GM23338 (cell line): ENCODE data around the gene UBALD1. TPM values are rescaled to one million over a fixed set of nuclear protein-coding genes. Genes with fewer than 3 reads are reported as not detected.
A peak's percentile ranks its signal among the peaks of the same experiment; 100 is the strongest.

Experiments
- ATAC-seq: fragments of 200-7000 bp; cut with Tn5 transposase; 3 replicates; pipeline ENCODE4 v1.9.1; 2020
- DNase-seq: peaks from one replicate; pipeline ENCODE4 v3.0.0-alpha.2; 2015; ENCODE audit warnings: low spot score
- H2AFZ ChIP-seq: fragments of 200-600 bp; sonication (generic); 2 replicates; pipeline ENCODE4 v1.8.0; 2016; ENCODE audit warnings: antibody characterized with exemption, mild to moderate bottlenecking, moderate library complexity
- H3F3A ChIP-seq: fragments of 200-600 bp; sonication (generic); replicated peaks from 2 replicates; pipeline ENCODE4 v1.8.0; 2017; ENCODE audit warnings: antibody characterized with exemption, mixed run types, low read depth
- H3K27ac ChIP-seq: fragments of 200-600 bp; sonication (generic); 2 replicates; pipeline ENCODE4 v1.6.1; 2016; ENCODE audit warnings: low read depth
- H3K27me3 ChIP-seq: fragments of 200-600 bp; sonication (generic); 2 replicates; pipeline ENCODE4 v1.8.0; 2016; ENCODE audit warnings: mild to moderate bottlenecking, mixed run types, moderate library complexity; ENCODE audit not compliant: insufficient read depth
- H3K36me3 ChIP-seq: fragments of 200-600 bp; sonication (generic); 2 replicates; pipeline ENCODE4 v1.8.0; 2016; ENCODE audit warnings: mild to moderate bottlenecking; ENCODE audit not compliant: insufficient read depth
- H3K4me1 ChIP-seq: fragments of 200-600 bp; sonication (generic); 2 replicates; pipeline ENCODE4 v1.8.0; 2016; ENCODE audit warnings: mild to moderate bottlenecking, moderate library complexity; ENCODE audit not compliant: insufficient read depth
- H3K4me2 ChIP-seq: fragments of 200-600 bp; sonication (generic); 2 replicates; pipeline ENCODE4 v1.7.1; 2017; ENCODE audit warnings: mixed run types
- H3K4me3 ChIP-seq: fragments of 200-600 bp; sonication (generic); 2 replicates; pipeline ENCODE4 v1.6.1; 2016; ENCODE audit warnings: mixed run types
- H3K79me2 ChIP-seq: fragments of 200-600 bp; sonication (generic); replicated peaks from 2 replicates; pipeline ENCODE4 v1.8.0; 2017; ENCODE audit warnings: mild to moderate bottlenecking; ENCODE audit not compliant: insufficient read depth
- H3K9me2 ChIP-seq: fragments of 200-600 bp; sonication (generic); 2 replicates; pipeline ENCODE4 v1.8.0; 2017; ENCODE audit not compliant: insufficient read depth
- H4K20me1 ChIP-seq: fragments of 200-600 bp; sonication (generic); replicated peaks from 2 replicates; pipeline ENCODE4 v1.8.0; 2017; ENCODE audit warnings: mild to moderate bottlenecking; ENCODE audit not compliant: insufficient read depth
- H3K27ac Mint-ChIP-seq: 2 replicates; pipeline ENCODE4 v1.8.0; 2020; ENCODE audit warnings: inconsistent platforms, mild to moderate bottlenecking, moderate library complexity, mixed read lengths
- H3K27me3 Mint-ChIP-seq: 3 replicates; pipeline ENCODE4 v1.8.0; 2022; ENCODE audit warnings: low read depth, mild to moderate bottlenecking, moderate library complexity, mixed read lengths, inconsistent platforms; ENCODE audit not compliant: insufficient read depth, poor library complexity
- H3K36me3 Mint-ChIP-seq: 3 replicates; pipeline ENCODE4 v1.8.0; 2021; ENCODE audit warnings: low read depth, mild to moderate bottlenecking, inconsistent platforms, moderate library complexity, mixed read lengths
- H3K4me1 Mint-ChIP-seq: 3 replicates; pipeline ENCODE4 v1.8.0; 2020; ENCODE audit warnings: mild to moderate bottlenecking, inconsistent platforms, mixed read lengths
- H3K4me3 Mint-ChIP-seq: 3 replicates; pipeline ENCODE4 v1.8.0; 2021; ENCODE audit warnings: moderate library complexity, mild to moderate bottlenecking, inconsistent platforms, mixed read lengths
- H3K9me3 Mint-ChIP-seq: 3 replicates; pipeline ENCODE4 v1.8.0; 2020; ENCODE audit warnings: moderate library complexity, mild to moderate bottlenecking, inconsistent platforms, mixed read lengths
- CREB1 ChIP-seq: fragments of 250-450 bp; sonication (Bioruptor Pico); IDR thresholded peaks from 2 replicates; pipeline ENCODE4 v1.5.0; 2020; ENCODE audit warnings: low read depth, mild to moderate bottlenecking, moderate library complexity
- CTCF ChIP-seq, 2 experiments: fragments of 200-600 bp in 1 of 2; sonication (generic) in 1 of 2; conservative IDR thresholded peaks; 2 replicates each; pipeline versions ENCODE4 v1.5.1 to v1.6.1; 2016 to 2017; ENCODE audit warnings: antibody characterized with exemption in 2 of 2, low read depth in 2 of 2, mild to moderate bottlenecking in 2 of 2, moderate library complexity in 1 of 2
- ETS1 ChIP-seq: IDR thresholded peaks from 2 replicates; pipeline ENCODE4 v1.6.1; 2016; ENCODE audit warnings: antibody characterized with exemption
- EZH2 ChIP-seq: fragments of 200-600 bp; sonication (generic); IDR thresholded peaks from one replicate; pipeline ENCODE4 v1.8.0; 2017; ENCODE audit warnings: antibody characterized with exemption, mild to moderate bottlenecking, low read depth; ENCODE audit not compliant: unreplicated experiment
- EZH2phosphoT487 ChIP-seq: fragments of 200-600 bp; sonication (generic); IDR thresholded peaks from one replicate; pipeline ENCODE4 v1.8.1; 2018; ENCODE audit warnings: antibody characterized with exemption; ENCODE audit not compliant: unreplicated experiment
- JUNB ChIP-seq: IDR thresholded peaks from one replicate; pipeline ENCODE4 v1.6.1; 2016; ENCODE audit warnings: antibody characterized with exemption; ENCODE audit not compliant: unreplicated experiment
- NANOG ChIP-seq: IDR thresholded peaks from 2 replicates; pipeline ENCODE4 v1.6.1; 2016; ENCODE audit warnings: antibody characterized with exemption, borderline replicate concordance
- POLR2AphosphoS5 ChIP-seq: IDR thresholded peaks from 2 replicates; pipeline ENCODE4 v1.6.1; 2016; ENCODE audit warnings: antibody characterized with exemption, low read depth
- REST ChIP-seq: IDR thresholded peaks from one replicate; pipeline ENCODE4 v1.6.1; 2018; ENCODE audit warnings: antibody characterized with exemption; ENCODE audit not compliant: unreplicated experiment
- STAT1 ChIP-seq: IDR thresholded peaks from one replicate; pipeline ENCODE4 v1.6.1; 2016; ENCODE audit warnings: antibody characterized with exemption; ENCODE audit not compliant: unreplicated experiment
- ZNF114 ChIP-seq: fragments of 250-450 bp; sonication (Bioruptor Pico); IDR thresholded peaks from 2 replicates; pipeline ENCODE4 v1.5.0; 2020; ENCODE audit warnings: mild to moderate bottlenecking, moderate library complexity
- ZNF331 ChIP-seq: fragments of 250-450 bp; sonication (Bioruptor Pico); IDR thresholded peaks from 2 replicates; pipeline ENCODE4 v1.5.0; 2020; ENCODE audit warnings: low read depth, mild to moderate bottlenecking, moderate library complexity
- ZNF462 ChIP-seq: fragments of 250-450 bp; sonication (Bioruptor Pico); IDR thresholded peaks from 2 replicates; pipeline ENCODE4 v1.5.0; 2020; ENCODE audit warnings: mild to moderate bottlenecking, moderate library complexity
- polyA plus RNA-seq: library from polyadenylated mRNA; unstranded; fragments of >200 nt; fragmentation: Nextera tagmentation; extraction: Ambion mirVana; gene quantifications from 2 replicates; pipeline ENCODE4 v1.2.1, GENCODE V29; 2016
- total RNA-seq: library from RNA; depleted of rRNA; stranded (reverse); fragments of >200 nt; shearing (Covaris generic); gene quantifications from 2 replicates; pipeline ENCODE4 v1.2.3, GENCODE V29; 2014

Gene UBALD1
- total and polyA plus RNA-seq, 2 experiments from 2014 or later = 20.7 to 32.8 TPM

GRCh38 chr16:4591706-4592470, 22.8 kb downstream of the UBALD1 start:
- peaks cover 16% of the 10 kb centered on the region for H3K4me1 Mint-ChIP-seq
- H3K4me2 ChIP-seq = no peak overlapping the region
- H3K36me3 Mint-ChIP-seq = peaks cover 15% of the 10 kb centered on the region; the same call in 2 of the 3 replicates
- H3K36me3 ChIP-seq = no peaks in the 10 kb centered on the region
- H4K20me1 ChIP-seq = no peaks in the 10 kb centered on the region
- H3K27ac Mint-ChIP-seq = no peak overlapping the region
- H2AFZ ChIP-seq = no peak overlapping the region
- ATAC-seq (peak; percentile 45), DNase-seq (no peak)
- TF ChIP-seq REST (no peak), CREB1 (CRISPR knock-in tag) (no peak), ZNF114 (CRISPR knock-in tag) (no peak), ETS1 (no peak), STAT1 (no peak), ZNF331 (no peak), EZH2phosphoT487 (no peak), EZH2 (no peak), CTCF (conservative IDR thresholded peaks at IDR 0.05; ENCODE audit: low read depth in 2 of 2) (no peak), ZNF462 (no peak), JUNB (no peak), POLR2AphosphoS5 (no peak), NANOG (no peak)
- no peaks in the 10 kb centered on the region for H3K9me2 ChIP-seq
- no peaks in the 10 kb centered on the region for H3K27me3 ChIP-seq
- H3K4me1 ChIP-seq = peaks cover 9% of the 10 kb centered on the region
- H3K79me2 ChIP-seq = no peaks in the 10 kb centered on the region
- H3K4me3 ChIP-seq = no peak overlapping the region
- H3K9me3 Mint-ChIP-seq = peaks cover 17% of the 10 kb centered on the region
- H3K27ac ChIP-seq = no peak overlapping the region
- H3K4me3 Mint-ChIP-seq = no peak overlapping the region
- no peaks in the 10 kb centered on the region for H3F3A ChIP-seq
- peaks cover 10% of the 10 kb centered on the region for H3K27me3 Mint-ChIP-seq
